DMS79 treated with DMSO at 0.1 percent for 48 hours (cell line): ENCODE data around the gene PTPN4.
A peak's percentile ranks its signal among the peaks of the same experiment; 100 is the strongest.
"Not testable (repeated sequence)": the region's sequence is repeated elsewhere in the genome, so short reads cannot be mapped to it uniquely, and the experiment has no call there.

ENCODE experiments used
- DNase-seq: peaks from one replicate; lab custom pipeline; 2025; lab: John Stamatoyannopoulos, UW

Gene PTPN4

GRCh38 chr2:119804409-119804808, 44.7 kb downstream of the PTPN4 start:
- DNase-seq, result not testable (repeated sequence)

GRCh38 chr2:119808516-119809147, 48.9 kb downstream of the PTPN4 start:
- no peak for DNase-seq

GRCh38 chr2:119809339-119810048, 49.8 kb downstream of the PTPN4 start:
- DNase-seq, result no peak

- DNase-seq, result no peak
Measured at GRCh38 chr2:119810049-119810630, 50.4 kb downstream of the PTPN4 start.

GRCh38 chr2:119814216-119814615, 54.5 kb downstream of the PTPN4 start:
- no peak for DNase-seq

GRCh38 chr2:119818792-119819191, 59.1 kb downstream of the PTPN4 start:
- no peak for DNase-seq

- no peak for DNase-seq
Measured at GRCh38 chr2:119819846-119820245, 60.1 kb downstream of the PTPN4 start.

- DNase-seq, result no peak
Measured at GRCh38 chr2:119820275-119820674, 60.6 kb downstream of the PTPN4 start.

- DNase-seq, result no peak
Measured at GRCh38 chr2:119821266-119821665, 61.5 kb downstream of the PTPN4 start.

GRCh38 chr2:119823734-119824334, 64.1 kb downstream of the PTPN4 start:
- DNase-seq, result no peak

GRCh38 chr2:119826370-119826961, 66.7 kb downstream of the PTPN4 start:
- DNase-seq, result no peak

GRCh38 chr2:119827866-119828507, 68.3 kb downstream of the PTPN4 start:
- DNase-seq, result no peak

- no peak for DNase-seq
Measured at GRCh38 chr2:119836455-119837142, 76.9 kb downstream of the PTPN4 start.

- DNase-seq, result no peak
Measured at GRCh38 chr2:119837350-119837749, 77.6 kb downstream of the PTPN4 start.

- DNase-seq, result peak; percentile 39
Measured at GRCh38 chr2:119837759-119838158, 78.0 kb downstream of the PTPN4 start.

GRCh38 chr2:119838179-119838578, 78.5 kb downstream of the PTPN4 start:
- peak; percentile 41 for DNase-seq

- DNase-seq, result no peak
Measured at GRCh38 chr2:119841550-119841949, 81.8 kb downstream of the PTPN4 start.

- no peak for DNase-seq
Measured at GRCh38 chr2:119846021-119846420, 86.3 kb downstream of the PTPN4 start.

GRCh38 chr2:119849838-119850565, 90.3 kb downstream of the PTPN4 start:
- no peak for DNase-seq

- no peak for DNase-seq
Measured at GRCh38 chr2:119852214-119852613, 92.5 kb downstream of the PTPN4 start.
